OCI-LY7 (cell line): ENCODE measurements around the gene CFP.

Source experiments
- CTCF ChIP-seq: fragments of 200-600 bp; sonication (generic); conservative IDR thresholded peaks from 2 replicates; pipeline ENCODE4 v1.5.1; 2014; ENCODE audit warnings: mild to moderate bottlenecking, antibody characterized with exemption, low read length, moderate library complexity, mixed read lengths
- EZH2phosphoT487 ChIP-seq: fragments of 200-600 bp; sonication (generic); IDR thresholded peaks from 2 replicates; pipeline ENCODE4 v1.6.1; 2018; ENCODE audit warnings: low read depth, borderline replicate concordance, mild to moderate bottlenecking, mixed run types, antibody characterized with exemption, low read length, moderate library complexity, mixed read lengths

- no peak for TF ChIP-seq EZH2phosphoT487
- no peak for TF ChIP-seq CTCF
These were observed at the start of gene CFP for GRCh38 chrX:47629419-47630200.
